LNCaP clone FGC (cell line): ENCODE measurements around the gene CRPPA.

ENCODE experiments used
- DNase-seq: peaks from one replicate; pipeline ENCODE4 v3.0.0-alpha.2; 2011; ENCODE audit warnings: low read depth
- H3K4me3 ChIP-seq: 2 replicates; pipeline ENCODE4 v1.5.1; 2011; ENCODE audit warnings: mild to moderate bottlenecking, low read depth, low read length, control low read depth
- TF ChIP-seq, protein P1 (sequence below): IDR thresholded peaks from 2 replicates; pipeline ENCODE4 v1.5.1; 2012; ENCODE audit warnings: mild to moderate bottlenecking; ENCODE audit not compliant: control insufficient read depth, insufficient read depth; ENCODE audit errors: extremely low read depth

Gene CRPPA

DNA sequence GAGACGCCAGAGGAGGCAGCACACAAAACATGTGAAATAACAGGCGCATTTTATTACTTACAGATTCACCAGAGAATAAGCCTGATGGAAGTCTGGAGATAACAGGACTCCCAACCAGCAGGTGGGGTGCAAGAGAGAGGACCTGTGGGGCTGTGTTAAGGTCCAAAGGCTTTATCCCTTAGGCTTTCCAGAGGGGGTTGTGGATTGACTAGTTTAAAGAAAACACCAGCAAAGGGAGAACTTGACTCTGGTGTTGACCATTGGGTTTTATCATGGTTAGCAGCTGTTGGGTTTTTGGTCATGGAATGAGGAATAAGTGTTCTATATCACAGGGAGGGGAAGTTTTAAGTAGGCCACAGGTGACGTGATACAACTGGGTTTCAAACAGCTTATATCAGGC lies 1.6 kb upstream of the CRPPA start:
- no peak for DNase-seq
- no peak overlapping the region for H3K4me3 ChIP-seq
- TF ChIP-seq, protein P1, sequence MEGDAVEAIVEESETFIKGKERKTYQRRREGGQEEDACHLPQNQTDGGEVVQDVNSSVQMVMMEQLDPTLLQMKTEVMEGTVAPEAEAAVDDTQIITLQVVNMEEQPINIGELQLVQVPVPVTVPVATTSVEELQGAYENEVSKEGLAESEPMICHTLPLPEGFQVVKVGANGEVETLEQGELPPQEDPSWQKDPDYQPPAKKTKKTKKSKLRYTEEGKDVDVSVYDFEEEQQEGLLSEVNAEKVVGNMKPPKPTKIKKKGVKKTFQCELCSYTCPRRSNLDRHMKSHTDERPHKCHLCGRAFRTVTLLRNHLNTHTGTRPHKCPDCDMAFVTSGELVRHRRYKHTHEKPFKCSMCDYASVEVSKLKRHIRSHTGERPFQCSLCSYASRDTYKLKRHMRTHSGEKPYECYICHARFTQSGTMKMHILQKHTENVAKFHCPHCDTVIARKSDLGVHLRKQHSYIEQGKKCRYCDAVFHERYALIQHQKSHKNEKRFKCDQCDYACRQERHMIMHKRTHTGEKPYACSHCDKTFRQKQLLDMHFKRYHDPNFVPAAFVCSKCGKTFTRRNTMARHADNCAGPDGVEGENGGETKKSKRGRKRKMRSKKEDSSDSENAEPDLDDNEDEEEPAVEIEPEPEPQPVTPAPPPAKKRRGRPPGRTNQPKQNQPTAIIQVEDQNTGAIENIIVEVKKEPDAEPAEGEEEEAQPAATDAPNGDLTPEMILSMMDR = no peak

DNA sequence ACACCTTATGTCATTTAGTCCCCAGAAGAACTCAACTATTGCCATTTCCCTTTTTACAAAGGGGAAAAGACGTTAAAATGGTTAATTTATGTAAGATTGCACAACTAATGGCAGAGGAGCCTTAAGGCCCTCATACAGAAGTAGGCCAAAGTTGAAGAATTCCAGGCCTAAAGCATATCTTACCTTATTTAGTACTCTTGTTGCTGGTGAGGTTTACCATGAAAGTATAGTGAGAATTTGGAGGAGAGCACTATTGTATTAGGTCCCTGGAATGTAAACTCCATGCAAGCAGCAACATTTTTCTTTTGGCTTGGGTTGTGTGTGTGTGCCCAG lies 731 bp upstream of the CRPPA start:
- TF ChIP-seq, protein P1 = no peak
- DNase-seq = no peak
- no peak overlapping the region for H3K4me3 ChIP-seq

DNA sequence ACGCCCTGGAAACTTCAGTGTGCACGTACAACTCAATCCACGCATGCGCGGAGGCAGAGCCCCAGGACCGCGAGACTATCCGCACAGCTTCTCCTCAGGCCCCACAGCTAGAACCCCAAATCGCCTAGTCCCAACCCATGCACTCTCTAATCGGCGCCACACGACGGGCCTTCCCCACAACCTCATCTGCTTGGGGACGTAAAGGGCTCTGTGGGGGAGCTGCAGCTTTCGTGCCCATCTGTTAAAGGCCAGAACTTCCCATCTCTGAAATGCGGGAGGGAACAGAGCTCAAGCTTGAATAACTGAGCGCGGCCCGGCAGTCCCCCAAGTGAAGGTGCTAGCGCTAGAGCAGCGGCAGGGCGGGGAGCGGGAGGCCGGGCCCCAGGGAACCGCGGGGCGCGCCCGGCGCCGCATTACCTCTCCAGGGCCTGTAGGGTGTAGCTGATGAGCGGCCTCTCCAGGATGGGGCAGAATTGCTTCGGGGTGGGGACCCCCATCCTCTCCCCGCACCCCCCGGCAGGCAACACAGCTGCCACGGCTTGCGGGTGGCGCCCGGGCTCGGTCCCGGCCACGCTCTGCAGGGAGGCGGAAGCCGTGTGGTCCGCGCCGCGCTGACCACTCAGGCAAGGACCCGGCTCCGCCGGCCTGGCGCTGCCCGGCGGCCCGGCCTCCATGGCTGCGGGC lies 547 bp downstream of the CRPPA start:
- H3K4me3 ChIP-seq = no peak overlapping the region
- TF ChIP-seq, protein P1 = no peak
- no peak for DNase-seq

DNA sequence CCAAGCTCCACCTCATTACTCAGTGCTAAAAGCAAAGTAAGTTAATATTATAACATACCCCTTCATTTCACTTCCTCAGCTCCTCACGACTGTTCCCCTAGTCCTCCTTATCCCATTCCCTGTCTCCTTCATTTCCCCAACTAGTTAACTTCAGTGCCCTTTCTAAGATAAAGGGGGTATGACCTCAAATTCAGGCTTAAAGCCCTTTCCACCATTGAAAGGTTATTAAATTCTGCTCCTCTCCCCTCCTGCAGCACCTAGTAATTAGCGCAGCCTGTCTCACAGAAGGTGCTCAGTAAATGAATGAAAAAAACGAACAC lies 1.0 kb downstream of the CRPPA start:
- H3K4me3 ChIP-seq = no peak overlapping the region
- TF ChIP-seq, protein P1 = no peak
- DNase-seq = no peak

DNA sequence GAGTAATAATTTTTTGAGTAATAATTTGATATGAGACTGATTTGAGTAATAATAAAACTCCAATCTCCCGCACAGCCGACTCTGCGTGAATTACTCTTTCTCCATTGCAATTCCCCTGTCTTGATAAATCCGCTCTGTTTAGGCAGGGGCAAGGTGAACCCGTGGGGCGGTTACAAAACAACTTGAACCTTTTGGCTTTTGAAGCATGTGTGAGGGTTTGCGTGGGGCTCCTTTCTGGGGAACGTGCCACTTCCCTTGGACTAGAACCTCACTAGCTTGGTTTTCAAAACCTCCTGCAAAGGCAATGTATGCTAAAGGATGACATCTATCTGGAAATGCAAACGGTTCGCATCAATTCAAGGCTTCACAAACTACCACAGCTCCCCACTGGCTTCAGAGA lies 1.5 kb downstream of the CRPPA start:
- no peak for DNase-seq
- TF ChIP-seq, protein P1 = no peak
- H3K4me3 ChIP-seq = no peak overlapping the region

DNA sequence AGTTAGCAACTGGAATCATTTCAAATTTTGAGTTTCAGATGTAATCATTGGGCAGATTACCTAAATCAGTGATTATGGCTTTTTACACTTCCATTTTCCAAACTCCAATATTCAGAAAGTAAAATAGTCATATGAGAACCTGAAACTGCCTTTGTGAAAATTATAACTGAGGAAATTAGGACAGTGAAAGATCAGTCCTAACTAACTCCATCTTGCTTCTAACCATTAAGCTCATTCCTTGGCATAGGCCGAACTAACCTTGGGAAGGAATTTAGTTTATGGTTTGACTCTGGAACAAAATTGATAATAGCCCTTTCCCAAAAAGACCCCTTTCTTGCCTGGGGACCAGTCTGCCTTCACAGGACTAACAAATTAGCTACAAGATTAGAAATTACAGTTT lies 2.2 kb downstream of the CRPPA start:
- DNase-seq = no peak
- no peak overlapping the region for H3K4me3 ChIP-seq
- TF ChIP-seq, protein P1 = no peak

DNA sequence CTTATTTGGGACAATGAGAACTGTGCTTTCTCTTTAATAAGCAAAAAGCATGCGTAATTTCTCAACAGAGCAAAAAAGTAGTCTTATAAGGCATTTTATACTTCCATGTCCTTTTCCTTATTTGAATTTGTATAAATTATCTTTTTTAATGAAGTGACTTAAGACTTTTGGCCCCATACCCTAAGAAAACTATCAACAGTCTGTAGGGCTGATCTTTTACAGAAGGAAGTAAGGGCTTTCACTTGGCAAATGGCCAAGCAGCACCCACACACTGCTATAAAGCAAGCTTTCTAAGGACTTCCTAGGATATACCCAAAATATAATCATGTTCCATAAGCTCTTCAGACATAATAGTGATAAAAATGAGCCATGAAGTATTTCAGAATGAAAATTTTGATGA lies 3.4 kb downstream of the CRPPA start:
- no peak overlapping the region for H3K4me3 ChIP-seq
- no peak for DNase-seq
- TF ChIP-seq, protein P1 = no peak
